ENCODE data around the gene RAB4B. TPM values are rescaled to one million over a fixed set of nuclear protein-coding genes. Genes with fewer than 3 reads are reported as not detected.
A peak's percentile ranks its signal among the peaks of the same experiment; 100 is the strongest.
"Not testable (repeated sequence)": the region's sequence is repeated elsewhere in the genome, so short reads cannot be mapped to it uniquely, and the experiment has no call there.

RAB4B gene
- total RNA-seq, 4 donors from 2014 or later = 22.9 to 26.6 (median 23.2) TPM

DNA sequence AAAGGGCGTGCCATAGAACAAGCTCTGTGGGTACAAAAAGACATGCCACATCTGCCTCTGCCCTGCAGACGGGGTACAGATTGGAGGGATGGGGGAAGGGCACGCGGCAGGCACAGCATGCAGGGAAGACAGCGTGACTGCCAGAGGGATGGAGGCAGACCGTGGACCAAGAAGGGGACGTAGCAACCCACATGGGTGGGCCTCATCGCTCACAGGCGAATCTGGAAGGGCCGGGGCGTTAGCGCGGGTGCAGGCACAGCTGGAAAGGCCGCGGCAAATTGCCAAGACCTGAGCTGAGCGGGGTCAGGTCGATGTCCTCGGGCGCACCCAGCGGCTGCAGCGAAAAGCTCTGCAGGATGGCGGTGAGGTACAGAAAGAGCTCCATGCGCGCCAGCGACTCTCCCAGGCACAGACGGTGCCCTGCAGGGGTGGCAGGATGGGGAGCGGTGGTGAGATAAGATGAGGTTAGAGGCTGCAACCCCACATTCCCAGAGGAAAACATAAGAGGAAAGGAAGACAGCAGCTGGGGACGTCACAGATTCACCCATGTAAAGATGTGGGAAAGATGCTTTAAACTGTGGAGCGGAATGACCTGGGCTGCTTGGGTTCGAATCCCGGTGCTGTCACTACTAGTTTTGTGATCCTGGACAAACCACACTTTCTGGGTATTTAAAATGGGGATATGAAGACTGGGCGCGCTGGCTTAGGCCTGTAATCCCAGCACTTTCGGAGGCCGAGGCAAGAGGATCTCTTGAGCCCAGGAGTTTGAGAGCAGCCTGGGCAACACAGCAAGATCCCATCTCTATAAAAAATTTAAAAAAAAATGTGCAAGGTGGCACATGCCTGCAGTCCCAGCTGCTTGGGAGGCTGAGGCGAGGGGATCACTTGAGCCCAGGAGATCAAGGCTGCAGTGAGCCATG, 40.7 kb downstream of the RAB4B start:
- intact Hi-C loops (cut with DNase I) = loop anchor here (2.0 to 5.0 kb wide), 2 partner anchors 66 to 156 kb away; partner anchors contain the start of genes ACTMAP and SNRPA
- 39% methylated on average over 23 of the region's 36 CpGs for WGBS
- Histone ChIP-seq H3K27ac (replicated peaks in 1 of 4) (peak overlapping the region in 2 of 4 donors; percentile 40 to 73), H3K4me1 (peaks cover 22 to 36% (median 23%) of the 10 kb centered on the region in 4 donors), H3K4me3 (peak overlapping the region; percentile 24 to 40 (median 39))
- TF ChIP-seq POLR2AphosphoS5 (IDR thresholded peaks at IDR 0.05) = peak; percentile 11 to 27
- TF ChIP-seq, protein P1, sequence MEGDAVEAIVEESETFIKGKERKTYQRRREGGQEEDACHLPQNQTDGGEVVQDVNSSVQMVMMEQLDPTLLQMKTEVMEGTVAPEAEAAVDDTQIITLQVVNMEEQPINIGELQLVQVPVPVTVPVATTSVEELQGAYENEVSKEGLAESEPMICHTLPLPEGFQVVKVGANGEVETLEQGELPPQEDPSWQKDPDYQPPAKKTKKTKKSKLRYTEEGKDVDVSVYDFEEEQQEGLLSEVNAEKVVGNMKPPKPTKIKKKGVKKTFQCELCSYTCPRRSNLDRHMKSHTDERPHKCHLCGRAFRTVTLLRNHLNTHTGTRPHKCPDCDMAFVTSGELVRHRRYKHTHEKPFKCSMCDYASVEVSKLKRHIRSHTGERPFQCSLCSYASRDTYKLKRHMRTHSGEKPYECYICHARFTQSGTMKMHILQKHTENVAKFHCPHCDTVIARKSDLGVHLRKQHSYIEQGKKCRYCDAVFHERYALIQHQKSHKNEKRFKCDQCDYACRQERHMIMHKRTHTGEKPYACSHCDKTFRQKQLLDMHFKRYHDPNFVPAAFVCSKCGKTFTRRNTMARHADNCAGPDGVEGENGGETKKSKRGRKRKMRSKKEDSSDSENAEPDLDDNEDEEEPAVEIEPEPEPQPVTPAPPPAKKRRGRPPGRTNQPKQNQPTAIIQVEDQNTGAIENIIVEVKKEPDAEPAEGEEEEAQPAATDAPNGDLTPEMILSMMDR (IDR thresholded peaks at IDR 0.05) = peak; percentile 10 to 44 (median 32)
- H3K9me3 ChIP-seq, H3K36me3 ChIP-seq, H3K27me3 ChIP-seq: not testable (repeated sequence)
- DNase-seq (ENCODE audit: extremely low spot score) = peak; percentile 91

DNA sequence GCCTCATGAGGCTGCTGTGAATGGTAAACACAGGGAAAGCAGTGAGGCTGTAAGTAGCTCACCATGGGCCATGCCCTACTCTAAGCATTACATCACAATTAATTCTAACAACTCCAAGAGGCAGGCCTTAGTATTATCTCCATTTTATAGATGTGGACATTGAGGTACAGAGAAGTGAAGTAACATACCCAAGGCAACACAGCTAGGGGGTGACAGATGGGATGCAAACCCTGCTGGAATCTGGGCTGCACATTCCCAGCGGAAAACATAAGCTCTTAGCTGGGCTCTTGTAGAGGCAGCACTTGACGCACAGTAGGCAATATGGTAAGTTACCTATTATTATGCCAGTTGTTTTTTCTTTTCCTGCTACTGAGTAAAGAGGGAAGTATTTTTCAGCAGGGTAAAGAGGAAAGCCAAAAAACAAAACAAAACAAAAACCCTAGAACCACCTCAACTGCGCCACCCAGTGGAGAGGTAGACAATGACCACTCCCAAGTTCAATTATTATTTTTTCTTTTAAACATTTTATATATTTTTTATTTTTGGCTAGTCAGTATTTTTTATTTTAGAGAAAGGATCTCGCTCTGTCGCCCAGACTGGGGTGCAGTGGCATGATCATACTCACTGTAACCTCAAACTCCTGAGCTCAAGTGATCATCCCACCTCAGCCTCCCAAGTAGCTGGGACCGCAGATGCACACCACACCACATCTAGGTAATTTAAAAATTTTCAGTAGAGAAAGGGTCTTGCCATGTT, 41.6 kb downstream of the RAB4B start:
- not testable (repeated sequence) for H3K4me3 ChIP-seq, H3K9me3 ChIP-seq, H3K27me3 ChIP-seq, H3K36me3 ChIP-seq
- TF ChIP-seq, protein P1 (IDR thresholded peaks at IDR 0.05) = peak; percentile 83 to 87 (median 84)
- Histone ChIP-seq H3K27ac (replicated peaks in 1 of 4) (peak overlapping the region in 2 of 4 donors; percentile 40 to 73), H3K4me1 (peaks cover 16 to 36% (median 23%) of the 10 kb centered on the region in 4 donors)
- WGBS = 44% methylated on average over 6 of the region's 6 CpGs
- intact Hi-C loops (cut with DNase I) = loop anchor here (2.0 to 5.0 kb wide), 2 partner anchors 67 to 157 kb away; partner anchors contain the start of genes ACTMAP and SNRPA
- DNase-seq (ENCODE audit: extremely low spot score) = peak; percentile 90

GRCh38 chr19:40822161-40822560, 44.1 kb downstream of the RAB4B start:
- 88% methylated on average over 11 of the region's 22 CpGs for WGBS
- H3K27me3 ChIP-seq = no peaks in the 10 kb centered on the region
- H3K4me3 ChIP-seq = no peak overlapping the region
- H3K4me1 ChIP-seq = peaks cover 16 to 36% (median 23%) of the 10 kb centered on the region in 4 donors
- DNase-seq (ENCODE audit: extremely low spot score) = no peak
- intact Hi-C loops (cut with DNase I) = no loop called here
- peaks cover 4 to 8% (median 7%) of the 10 kb centered on the region in 4 donors for H3K36me3 ChIP-seq
- H3K27ac ChIP-seq (replicated peaks in 1 of 4) = no peak overlapping the region
- no peaks in the 10 kb centered on the region for H3K9me3 ChIP-seq
- TF ChIP-seq, protein P1 (IDR thresholded peaks at IDR 0.05) = no peak
- no peak for TF ChIP-seq EP300 (IDR thresholded peaks at IDR 0.05)
- no peak for TF ChIP-seq POLR2A (IDR thresholded peaks at IDR 0.05; ENCODE audit: low read depth)
- no peak for TF ChIP-seq POLR2AphosphoS5 (IDR thresholded peaks at IDR 0.05)

GRCh38 chr19:40822704-40823553, 44.9 kb downstream of the RAB4B start:
- intact Hi-C loops (cut with DNase I); H3K4me3 ChIP-seq; H3K27me3 ChIP-seq; H3K9me3 ChIP-seq; H3K27ac ChIP-seq (replicated peaks in 1 of 4); DNase-seq (ENCODE audit: extremely low spot score): not testable (repeated sequence)
- WGBS = 84% methylated on average over 9 of the region's 9 CpGs
- H3K4me1 ChIP-seq = peaks cover 16 to 35% (median 22%) of the 10 kb centered on the region in 4 donors
- peaks cover 9 to 15% (median 14%) of the 10 kb centered on the region in 4 donors for H3K36me3 ChIP-seq

DNA sequence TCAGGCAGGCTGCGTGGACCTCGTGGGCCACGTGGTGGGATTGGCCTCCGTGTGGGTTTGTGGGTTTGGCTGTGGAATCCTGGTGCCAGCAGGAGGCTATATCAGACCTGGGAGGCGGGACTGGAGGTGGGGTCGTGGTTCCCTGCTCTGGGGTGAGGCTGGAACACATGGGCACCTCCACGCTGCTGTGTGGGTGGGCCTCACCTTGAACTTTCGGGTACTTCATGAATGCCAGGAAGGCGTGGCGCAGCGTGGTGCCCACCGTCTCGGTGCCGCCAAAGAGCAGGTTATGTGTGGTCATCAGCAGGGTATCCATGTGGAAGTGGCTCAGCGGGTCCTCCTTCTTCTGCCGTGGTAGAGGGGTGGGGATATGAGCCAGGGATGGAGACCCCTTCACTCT, 46.9 kb downstream of the RAB4B start:
- H3K4me3 ChIP-seq; intact Hi-C loops (cut with DNase I); H3K27me3 ChIP-seq; DNase-seq (ENCODE audit: extremely low spot score); H3K9me3 ChIP-seq; H3K27ac ChIP-seq (replicated peaks in 1 of 4): not testable (repeated sequence)
- WGBS = 93% methylated on average over 15 of the region's 16 CpGs
- Histone ChIP-seq H3K4me1 (peaks cover 0 to 16% (median 4%) of the 10 kb centered on the region in 4 donors), H3K36me3 (peaks cover 9 to 26% (median 16%) of the 10 kb centered on the region in 4 donors)

GRCh38 chr19:40825460-40826095, 47.5 kb downstream of the RAB4B start:
- H3K27me3 ChIP-seq; H3K27ac ChIP-seq (replicated peaks in 1 of 4); intact Hi-C loops (cut with DNase I); H3K9me3 ChIP-seq; DNase-seq (ENCODE audit: extremely low spot score); H3K4me3 ChIP-seq: not testable (repeated sequence)
- 95% methylated on average over 3 of the region's 6 CpGs for WGBS
- Histone ChIP-seq H3K4me1 (peaks cover 0 to 14% (median 4%) of the 10 kb centered on the region in 4 donors), H3K36me3 (peaks cover 9 to 26% (median 18%) of the 10 kb centered on the region in 4 donors)

- WGBS = 86% methylated on average over 9 of the region's 14 CpGs
- DNase-seq (ENCODE audit: extremely low spot score) = not testable (repeated sequence)
Measured at GRCh38 chr19:40826312-40826698, 48.3 kb downstream of the RAB4B start.

More at GRCh38 chr19:40826312-40826698, 48.3 kb downstream of the RAB4B start:
- peaks cover 9 to 26% (median 18%) of the 10 kb centered on the region in 4 donors for H3K36me3 ChIP-seq
- H3K27ac ChIP-seq (replicated peaks in 1 of 4); H3K27me3 ChIP-seq; intact Hi-C loops (cut with DNase I); H3K4me3 ChIP-seq; H3K9me3 ChIP-seq: not testable (repeated sequence)
- H3K4me1 ChIP-seq = peaks cover 0 to 14% (median 4%) of the 10 kb centered on the region in 4 donors

All from esophagus muscularis mucosa (tissue), 4 donors.